Muscle layer of duodenum (tissue), 2 donors: Measurements from ENCODE around the gene CIROP.
A peak's percentile ranks its signal among the peaks of the same experiment; 100 is the strongest.

ENCODE experiments used
- H3K27ac ChIP-seq: one replicate; pipeline ENCODE4 v1.7.0; 2013; ENCODE audit warnings: mild to moderate bottlenecking, low read length
- H3K27me3 ChIP-seq: one replicate; pipeline ENCODE4 v1.7.0; 2013; ENCODE audit warnings: low read depth, mild to moderate bottlenecking, control low read depth, low read length
- H3K36me3 ChIP-seq, 2 donors: one replicate each; pipeline ENCODE4 v1.7.0; 2013; ENCODE audit warnings: low read length in 2 of 2, control low read depth in 1 of 2, mild to moderate bottlenecking in 1 of 2; ENCODE audit not compliant: insufficient read depth in 2 of 2, control insufficient read depth in 1 of 2
- H3K4me1 ChIP-seq, 2 donors: one replicate each; pipeline ENCODE4 v1.7.0; 2013; ENCODE audit warnings: low read length in 2 of 2, mild to moderate bottlenecking in 2 of 2, control low read depth in 1 of 2, moderate library complexity in 1 of 2; ENCODE audit not compliant: insufficient read depth in 2 of 2, control insufficient read depth in 1 of 2
- H3K4me3 ChIP-seq, 2 donors: one replicate each; pipeline ENCODE4 v1.7.0; 2013; ENCODE audit warnings: low read length in 2 of 2, low read depth in 1 of 2, mild to moderate bottlenecking in 1 of 2
- H3K9me3 ChIP-seq, 2 donors: one replicate each; pipeline ENCODE4 v1.7.0; 2013; ENCODE audit warnings: low read length in 2 of 2, control low read depth in 1 of 2, mild to moderate bottlenecking in 1 of 2; ENCODE audit not compliant: control insufficient read depth in 1 of 2
- donor health status: healthy.

The CIROP gene

GRCh38 chr14:23120541-23121251 lies 15.9 kb upstream of the CIROP start:
- Histone ChIP-seq H3K4me1 (peaks cover 2 to 7% of the 10 kb centered on the region in 2 donors), H3K9me3 (no peaks in the 10 kb centered on the region), H3K36me3 (no peaks in the 10 kb centered on the region), H3K4me3 (no peak overlapping the region), H3K27ac (peak overlapping the region; percentile 19), H3K27me3 (no peaks in the 10 kb centered on the region)

- no peak overlapping the region for H3K27ac ChIP-seq
- H3K9me3 ChIP-seq = no peaks in the 10 kb centered on the region
- H3K4me3 ChIP-seq = no peak overlapping the region
- H3K27me3 ChIP-seq = no peaks in the 10 kb centered on the region
- no peaks in the 10 kb centered on the region for H3K36me3 ChIP-seq
- H3K4me1 ChIP-seq = peaks cover 2 to 7% of the 10 kb centered on the region in 2 donors
Observed at GRCh38 chr14:23119363-23120327, 14.9 kb upstream of the CIROP start.

GRCh38 chr14:23118506-23119362 lies 13.9 kb upstream of the CIROP start, which contains the start of gene CEBPE:
TSS of gene CEBPE (minus strand) at chr14:23119255. CDS start at chr14:23119091, 164 bp downstream.
- no peak within 1 kb of the TSS for H3K27ac ChIP-seq
- no peaks in the 10 kb centered on the region for H3K27me3 ChIP-seq
- no peaks in the 10 kb centered on the region for H3K9me3 ChIP-seq
- no peaks in the 10 kb centered on the region for H3K36me3 ChIP-seq
- no peak within 1 kb of the TSS for H3K4me3 ChIP-seq
- H3K4me1 ChIP-seq = peaks cover 2 to 7% of the 10 kb centered on the region in 2 donors

GRCh38 chr14:23117371-23118020 lies 12.7 kb upstream of the CIROP start:
- Histone ChIP-seq H3K4me3 (no peak overlapping the region), H3K27me3 (no peaks in the 10 kb centered on the region), H3K4me1 (peaks cover 2 to 7% of the 10 kb centered on the region in 2 donors), H3K27ac (no peak overlapping the region), H3K36me3 (no peaks in the 10 kb centered on the region), H3K9me3 (no peaks in the 10 kb centered on the region)

GRCh38 chr14:23115918-23116317 lies 11.1 kb upstream of the CIROP start:
- Histone ChIP-seq H3K27ac (no peak overlapping the region), H3K4me3 (no peak overlapping the region), H3K36me3 (no peaks in the 10 kb centered on the region), H3K27me3 (no peaks in the 10 kb centered on the region), H3K9me3 (no peaks in the 10 kb centered on the region), H3K4me1 (peaks cover 0 to under 1% of the 10 kb centered on the region in 2 donors)

GRCh38 chr14:23115039-23115731 lies 10.4 kb upstream of the CIROP start:
- H3K4me3 ChIP-seq = no peak overlapping the region
- no peaks in the 10 kb centered on the region for H3K4me1 ChIP-seq
- H3K27me3 ChIP-seq = no peaks in the 10 kb centered on the region
- no peak overlapping the region for H3K27ac ChIP-seq
- no peaks in the 10 kb centered on the region for H3K36me3 ChIP-seq
- H3K9me3 ChIP-seq = no peaks in the 10 kb centered on the region

- H3K27ac ChIP-seq = no peak overlapping the region
- H3K27me3 ChIP-seq = no peaks in the 10 kb centered on the region
- H3K9me3 ChIP-seq = no peaks in the 10 kb centered on the region
- no peaks in the 10 kb centered on the region for H3K4me1 ChIP-seq
- no peak overlapping the region for H3K4me3 ChIP-seq
- no peaks in the 10 kb centered on the region for H3K36me3 ChIP-seq
Observed at GRCh38 chr14:23114669-23115038, 9.9 kb upstream of the CIROP start.

- Histone ChIP-seq H3K27ac (no peak overlapping the region), H3K9me3 (no peaks in the 10 kb centered on the region), H3K4me3 (no peak overlapping the region), H3K27me3 (no peaks in the 10 kb centered on the region), H3K36me3 (no peaks in the 10 kb centered on the region), H3K4me1 (no peaks in the 10 kb centered on the region)
Observed at GRCh38 chr14:23114120-23114458, 9.3 kb upstream of the CIROP start.

GRCh38 chr14:23113431-23114119 lies 8.8 kb upstream of the CIROP start:
- H3K27ac ChIP-seq = no peak overlapping the region
- H3K4me1 ChIP-seq = no peaks in the 10 kb centered on the region
- no peaks in the 10 kb centered on the region for H3K9me3 ChIP-seq
- no peak overlapping the region for H3K4me3 ChIP-seq
- H3K36me3 ChIP-seq = no peaks in the 10 kb centered on the region
- no peaks in the 10 kb centered on the region for H3K27me3 ChIP-seq
